22Rv1 (cell line): Measurements from ENCODE around the gene TRHDE.

Source experiments
- ZFX ChIP-seq: fragments of 450-650 bp; IDR thresholded peaks from 2 replicates; pipeline ENCODE4 v1.6.1; 2017; ENCODE audit warnings: antibody characterized with exemption, borderline replicate concordance
- TF ChIP-seq, protein P1 (sequence below): fragments of 450-650 bp; IDR thresholded peaks from 2 replicates; pipeline ENCODE4 v1.5.1; 2017; ENCODE audit warnings: mild to moderate bottlenecking

DNA sequence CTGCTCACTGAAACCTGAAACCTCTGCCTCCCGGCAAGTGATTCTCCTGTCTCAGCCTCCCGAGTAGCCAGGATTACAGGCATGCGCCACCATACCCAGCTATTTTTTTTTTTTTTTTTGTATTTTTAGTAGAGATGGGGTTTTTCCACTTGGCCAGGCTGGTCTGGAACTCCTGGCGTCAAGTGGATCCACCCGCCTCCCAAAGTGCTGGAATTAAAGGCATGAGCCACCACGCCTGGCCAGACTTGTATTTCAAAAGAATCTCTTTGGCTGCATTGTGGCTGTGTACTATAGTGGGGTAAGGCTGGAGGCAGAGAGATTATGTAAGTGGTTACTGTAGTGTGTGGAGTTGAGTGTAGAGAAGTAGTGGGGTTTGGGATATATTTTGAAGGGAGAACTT lies 35.1 kb downstream of the TRHDE start:
- TF ChIP-seq, protein P1, sequence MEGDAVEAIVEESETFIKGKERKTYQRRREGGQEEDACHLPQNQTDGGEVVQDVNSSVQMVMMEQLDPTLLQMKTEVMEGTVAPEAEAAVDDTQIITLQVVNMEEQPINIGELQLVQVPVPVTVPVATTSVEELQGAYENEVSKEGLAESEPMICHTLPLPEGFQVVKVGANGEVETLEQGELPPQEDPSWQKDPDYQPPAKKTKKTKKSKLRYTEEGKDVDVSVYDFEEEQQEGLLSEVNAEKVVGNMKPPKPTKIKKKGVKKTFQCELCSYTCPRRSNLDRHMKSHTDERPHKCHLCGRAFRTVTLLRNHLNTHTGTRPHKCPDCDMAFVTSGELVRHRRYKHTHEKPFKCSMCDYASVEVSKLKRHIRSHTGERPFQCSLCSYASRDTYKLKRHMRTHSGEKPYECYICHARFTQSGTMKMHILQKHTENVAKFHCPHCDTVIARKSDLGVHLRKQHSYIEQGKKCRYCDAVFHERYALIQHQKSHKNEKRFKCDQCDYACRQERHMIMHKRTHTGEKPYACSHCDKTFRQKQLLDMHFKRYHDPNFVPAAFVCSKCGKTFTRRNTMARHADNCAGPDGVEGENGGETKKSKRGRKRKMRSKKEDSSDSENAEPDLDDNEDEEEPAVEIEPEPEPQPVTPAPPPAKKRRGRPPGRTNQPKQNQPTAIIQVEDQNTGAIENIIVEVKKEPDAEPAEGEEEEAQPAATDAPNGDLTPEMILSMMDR: no peak
- no peak for TF ChIP-seq ZFX
